Endothelial cell of umbilical vein (primary cell): Measurements from ENCODE around the gene APEX1.

ENCODE experiments used
- GATA2 ChIP-seq: IDR thresholded peaks from 2 replicates; pipeline ENCODE4 v1.7.0; 2011; ENCODE audit warnings: low read depth, mild to moderate bottlenecking, moderate library complexity, mixed read lengths, low read length; ENCODE audit not compliant: insufficient read length, insufficient read depth
- POLR2A ChIP-seq: IDR thresholded peaks from 2 replicates; pipeline ENCODE4 v1.6.1; 2012; ENCODE audit warnings: low read depth, mild to moderate bottlenecking, control low read depth, low read length
- POLR2AphosphoS5 ChIP-seq: IDR thresholded peaks from 2 replicates; pipeline ENCODE4 v1.6.1; 2012; ENCODE audit warnings: low read depth, mild to moderate bottlenecking, control low read depth, low read length, moderate library complexity; ENCODE audit not compliant: insufficient read depth
- TF ChIP-seq, protein P1 (sequence below), 2 donors: IDR thresholded peaks; 1 replicate in 1 of 2; 2 replicates in 1 of 2; pipeline ENCODE4 v1.5.1; 2011; ENCODE audit warnings: low read length in 2 of 2, mild to moderate bottlenecking in 2 of 2, moderate library complexity in 2 of 2, control low read depth in 1 of 2, inconsistent platforms in 1 of 2, low read depth in 1 of 2; ENCODE audit not compliant: insufficient read depth in 1 of 2; ENCODE audit errors: extremely low read depth in 1 of 2
- TF ChIP-seq, protein P2 (sequence below): IDR thresholded peaks from 2 replicates; pipeline ENCODE4 v1.6.1; 2011; ENCODE audit not compliant: insufficient read depth, insufficient read length

DNA sequence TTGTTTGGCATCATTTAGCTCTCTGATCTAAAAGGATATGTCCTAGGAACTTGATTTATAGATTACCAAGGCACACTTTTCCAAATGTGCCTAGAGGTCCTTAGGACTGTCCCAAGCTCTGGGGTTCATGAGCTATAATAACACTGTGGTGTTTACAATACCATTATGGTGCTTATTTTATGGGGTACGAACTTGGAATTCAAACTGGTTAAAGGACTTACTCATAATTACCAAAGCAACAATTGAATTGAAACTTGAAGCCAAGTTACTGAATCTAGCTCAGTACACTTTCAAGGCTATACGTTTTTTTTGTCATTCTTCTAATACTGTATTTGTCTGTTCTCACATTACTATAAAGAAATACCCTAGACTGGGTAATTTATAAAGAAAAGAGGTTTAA is 32.1 kb upstream of the APEX1 start:
- TF ChIP-seq, protein P1, sequence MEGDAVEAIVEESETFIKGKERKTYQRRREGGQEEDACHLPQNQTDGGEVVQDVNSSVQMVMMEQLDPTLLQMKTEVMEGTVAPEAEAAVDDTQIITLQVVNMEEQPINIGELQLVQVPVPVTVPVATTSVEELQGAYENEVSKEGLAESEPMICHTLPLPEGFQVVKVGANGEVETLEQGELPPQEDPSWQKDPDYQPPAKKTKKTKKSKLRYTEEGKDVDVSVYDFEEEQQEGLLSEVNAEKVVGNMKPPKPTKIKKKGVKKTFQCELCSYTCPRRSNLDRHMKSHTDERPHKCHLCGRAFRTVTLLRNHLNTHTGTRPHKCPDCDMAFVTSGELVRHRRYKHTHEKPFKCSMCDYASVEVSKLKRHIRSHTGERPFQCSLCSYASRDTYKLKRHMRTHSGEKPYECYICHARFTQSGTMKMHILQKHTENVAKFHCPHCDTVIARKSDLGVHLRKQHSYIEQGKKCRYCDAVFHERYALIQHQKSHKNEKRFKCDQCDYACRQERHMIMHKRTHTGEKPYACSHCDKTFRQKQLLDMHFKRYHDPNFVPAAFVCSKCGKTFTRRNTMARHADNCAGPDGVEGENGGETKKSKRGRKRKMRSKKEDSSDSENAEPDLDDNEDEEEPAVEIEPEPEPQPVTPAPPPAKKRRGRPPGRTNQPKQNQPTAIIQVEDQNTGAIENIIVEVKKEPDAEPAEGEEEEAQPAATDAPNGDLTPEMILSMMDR (IDR thresholded peaks at IDR 0.05; ENCODE audit: extremely low read depth in 1 of 2, insufficient read depth in 1 of 2, low read depth in 1 of 2, low read length in 2 of 2), result no peak
- TF ChIP-seq, protein P2, sequence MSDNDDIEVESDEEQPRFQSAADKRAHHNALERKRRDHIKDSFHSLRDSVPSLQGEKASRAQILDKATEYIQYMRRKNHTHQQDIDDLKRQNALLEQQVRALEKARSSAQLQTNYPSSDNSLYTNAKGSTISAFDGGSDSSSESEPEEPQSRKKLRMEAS, result no peak
- TF ChIP-seq GATA2 (no peak), POLR2AphosphoS5 (no peak), POLR2A (no peak)
